GM23338 (cell line): ENCODE data around the gene WDR19. TPM values are rescaled to one million over a fixed set of nuclear protein-coding genes. Genes with fewer than 3 reads are reported as not detected.
A peak's percentile ranks its signal among the peaks of the same experiment; 100 is the strongest.

ENCODE experiments used
- ATAC-seq: fragments of 200-7000 bp; cut with Tn5 transposase; 3 replicates; pipeline ENCODE4 v1.9.1; 2020
- DNase-seq: peaks from one replicate; pipeline ENCODE4 v3.0.0-alpha.2; 2015; ENCODE audit warnings: low spot score
- H2AFZ ChIP-seq: fragments of 200-600 bp; sonication (generic); 2 replicates; pipeline ENCODE4 v1.8.0; 2016; ENCODE audit warnings: antibody characterized with exemption, mild to moderate bottlenecking, moderate library complexity
- H3F3A ChIP-seq: fragments of 200-600 bp; sonication (generic); replicated peaks from 2 replicates; pipeline ENCODE4 v1.8.0; 2017; ENCODE audit warnings: antibody characterized with exemption, mixed run types, low read depth
- H3K27ac ChIP-seq: fragments of 200-600 bp; sonication (generic); 2 replicates; pipeline ENCODE4 v1.6.1; 2016; ENCODE audit warnings: low read depth
- H3K27me3 ChIP-seq: fragments of 200-600 bp; sonication (generic); 2 replicates; pipeline ENCODE4 v1.8.0; 2016; ENCODE audit warnings: mild to moderate bottlenecking, mixed run types, moderate library complexity; ENCODE audit not compliant: insufficient read depth
- H3K36me3 ChIP-seq: fragments of 200-600 bp; sonication (generic); 2 replicates; pipeline ENCODE4 v1.8.0; 2016; ENCODE audit warnings: mild to moderate bottlenecking; ENCODE audit not compliant: insufficient read depth
- H3K4me1 ChIP-seq: fragments of 200-600 bp; sonication (generic); 2 replicates; pipeline ENCODE4 v1.8.0; 2016; ENCODE audit warnings: mild to moderate bottlenecking, moderate library complexity; ENCODE audit not compliant: insufficient read depth
- H3K4me2 ChIP-seq: fragments of 200-600 bp; sonication (generic); 2 replicates; pipeline ENCODE4 v1.7.1; 2017; ENCODE audit warnings: mixed run types
- H3K4me3 ChIP-seq: fragments of 200-600 bp; sonication (generic); 2 replicates; pipeline ENCODE4 v1.6.1; 2016; ENCODE audit warnings: mixed run types
- H3K79me2 ChIP-seq: fragments of 200-600 bp; sonication (generic); replicated peaks from 2 replicates; pipeline ENCODE4 v1.8.0; 2017; ENCODE audit warnings: mild to moderate bottlenecking; ENCODE audit not compliant: insufficient read depth
- H3K9me2 ChIP-seq: fragments of 200-600 bp; sonication (generic); 2 replicates; pipeline ENCODE4 v1.8.0; 2017; ENCODE audit not compliant: insufficient read depth
- H4K20me1 ChIP-seq: fragments of 200-600 bp; sonication (generic); replicated peaks from 2 replicates; pipeline ENCODE4 v1.8.0; 2017; ENCODE audit warnings: mild to moderate bottlenecking; ENCODE audit not compliant: insufficient read depth
- H3K27ac Mint-ChIP-seq: 2 replicates; pipeline ENCODE4 v1.8.0; 2020; ENCODE audit warnings: inconsistent platforms, mild to moderate bottlenecking, moderate library complexity, mixed read lengths
- H3K27me3 Mint-ChIP-seq: 3 replicates; pipeline ENCODE4 v1.8.0; 2022; ENCODE audit warnings: low read depth, mild to moderate bottlenecking, moderate library complexity, mixed read lengths, inconsistent platforms; ENCODE audit not compliant: insufficient read depth, poor library complexity
- H3K36me3 Mint-ChIP-seq: 3 replicates; pipeline ENCODE4 v1.8.0; 2021; ENCODE audit warnings: low read depth, mild to moderate bottlenecking, inconsistent platforms, moderate library complexity, mixed read lengths
- H3K4me1 Mint-ChIP-seq: 3 replicates; pipeline ENCODE4 v1.8.0; 2020; ENCODE audit warnings: mild to moderate bottlenecking, inconsistent platforms, mixed read lengths
- H3K4me3 Mint-ChIP-seq: 3 replicates; pipeline ENCODE4 v1.8.0; 2021; ENCODE audit warnings: moderate library complexity, mild to moderate bottlenecking, inconsistent platforms, mixed read lengths
- H3K9me3 Mint-ChIP-seq: 3 replicates; pipeline ENCODE4 v1.8.0; 2020; ENCODE audit warnings: moderate library complexity, mild to moderate bottlenecking, inconsistent platforms, mixed read lengths
- CREB1 ChIP-seq: fragments of 250-450 bp; sonication (Bioruptor Pico); IDR thresholded peaks from 2 replicates; pipeline ENCODE4 v1.5.0; 2020; ENCODE audit warnings: low read depth, mild to moderate bottlenecking, moderate library complexity
- EZH2 ChIP-seq: fragments of 200-600 bp; sonication (generic); IDR thresholded peaks from one replicate; pipeline ENCODE4 v1.8.0; 2017; ENCODE audit warnings: antibody characterized with exemption, mild to moderate bottlenecking, low read depth; ENCODE audit not compliant: unreplicated experiment
- EZH2phosphoT487 ChIP-seq: fragments of 200-600 bp; sonication (generic); IDR thresholded peaks from one replicate; pipeline ENCODE4 v1.8.1; 2018; ENCODE audit warnings: antibody characterized with exemption; ENCODE audit not compliant: unreplicated experiment
- NANOG ChIP-seq: IDR thresholded peaks from 2 replicates; pipeline ENCODE4 v1.6.1; 2016; ENCODE audit warnings: antibody characterized with exemption, borderline replicate concordance
- POLR2AphosphoS5 ChIP-seq: IDR thresholded peaks from 2 replicates; pipeline ENCODE4 v1.6.1; 2016; ENCODE audit warnings: antibody characterized with exemption, low read depth
- STAT1 ChIP-seq: IDR thresholded peaks from one replicate; pipeline ENCODE4 v1.6.1; 2016; ENCODE audit warnings: antibody characterized with exemption; ENCODE audit not compliant: unreplicated experiment
- ZNF114 ChIP-seq: fragments of 250-450 bp; sonication (Bioruptor Pico); IDR thresholded peaks from 2 replicates; pipeline ENCODE4 v1.5.0; 2020; ENCODE audit warnings: mild to moderate bottlenecking, moderate library complexity
- ZNF331 ChIP-seq: fragments of 250-450 bp; sonication (Bioruptor Pico); IDR thresholded peaks from 2 replicates; pipeline ENCODE4 v1.5.0; 2020; ENCODE audit warnings: low read depth, mild to moderate bottlenecking, moderate library complexity
- polyA plus RNA-seq: library from polyadenylated mRNA; unstranded; fragments of >200 nt; fragmentation: Nextera tagmentation; extraction: Ambion mirVana; gene quantifications from 2 replicates; pipeline ENCODE4 v1.2.1, GENCODE V29; 2016
- total RNA-seq: library from RNA; depleted of rRNA; stranded (reverse); fragments of >200 nt; shearing (Covaris generic); gene quantifications from 2 replicates; pipeline ENCODE4 v1.2.3, GENCODE V29; 2014
- TF ChIP-seq, protein P1 (sequence below): IDR thresholded peaks from 2 replicates; pipeline ENCODE4 v1.6.1; 2016; ENCODE audit warnings: antibody characterized with exemption
- TF ChIP-seq, protein P2 (sequence below): IDR thresholded peaks from one replicate; pipeline ENCODE4 v1.6.1; 2018; ENCODE audit warnings: antibody characterized with exemption; ENCODE audit not compliant: unreplicated experiment
- TF ChIP-seq, protein P3 (sequence below), 2 experiments: fragments of 200-600 bp in 1 of 2; sonication (generic) in 1 of 2; conservative IDR thresholded peaks; 2 replicates each; pipeline versions ENCODE4 v1.5.1 to v1.6.1; 2016 to 2017; ENCODE audit warnings: antibody characterized with exemption in 2 of 2, low read depth in 2 of 2, mild to moderate bottlenecking in 2 of 2, moderate library complexity in 1 of 2

Gene WDR19
- total and polyA plus RNA-seq, 2 experiments from 2014 or later = 17.2 to 23.7 TPM

DNA sequence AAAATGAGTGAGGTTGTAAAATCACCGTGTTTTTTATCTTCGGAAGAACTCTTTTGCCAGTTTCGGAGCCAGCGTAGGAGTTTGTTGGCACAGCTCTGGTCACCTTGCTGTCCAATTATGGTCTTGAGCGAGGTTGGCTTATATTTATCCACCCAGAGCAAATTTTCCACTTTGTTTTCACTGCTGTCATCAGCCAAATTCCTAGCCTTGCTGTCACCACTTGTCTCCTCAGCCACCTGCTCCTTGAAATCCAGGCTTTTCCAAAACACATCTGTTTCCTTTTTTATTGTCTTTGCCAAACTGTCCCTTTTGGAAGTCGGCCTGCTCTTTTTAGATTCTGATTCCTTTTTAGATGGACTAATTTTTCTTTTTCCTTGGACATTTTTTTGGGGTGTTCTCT is 126.3 kb downstream of the WDR19 start:
- H3K9me3 Mint-ChIP-seq = no peaks in the 10 kb centered on the region
- Histone ChIP-seq H3K27me3 (no peaks in the 10 kb centered on the region), H3K9me2 (no peaks in the 10 kb centered on the region), H3K4me2 (no peak overlapping the region), H3K4me3 (no peak overlapping the region), H3K79me2 (no peaks in the 10 kb centered on the region; the same call in 1 of the 2 replicates), H4K20me1 (peaks cover 5% of the 10 kb centered on the region; the same call in 1 of the 2 replicates), H3K4me1 (no peaks in the 10 kb centered on the region), H2AFZ (no peak overlapping the region), H3F3A (no peaks in the 10 kb centered on the region), H3K36me3 (peaks cover 26% of the 10 kb centered on the region), H3K27ac (no peak overlapping the region)
- peaks cover 57% of the 10 kb centered on the region for H3K36me3 Mint-ChIP-seq
- no peaks in the 10 kb centered on the region for H3K4me1 Mint-ChIP-seq
- no peak overlapping the region for H3K4me3 Mint-ChIP-seq
- DNase-seq (no peak), ATAC-seq (no peak)
- no peak for TF ChIP-seq EZH2phosphoT487
- TF ChIP-seq EZH2 = no peak
- no peak for TF ChIP-seq CREB1 (CRISPR knock-in tag)
- no peak for TF ChIP-seq POLR2AphosphoS5
- no peak for TF ChIP-seq NANOG
- TF ChIP-seq, protein P1, sequence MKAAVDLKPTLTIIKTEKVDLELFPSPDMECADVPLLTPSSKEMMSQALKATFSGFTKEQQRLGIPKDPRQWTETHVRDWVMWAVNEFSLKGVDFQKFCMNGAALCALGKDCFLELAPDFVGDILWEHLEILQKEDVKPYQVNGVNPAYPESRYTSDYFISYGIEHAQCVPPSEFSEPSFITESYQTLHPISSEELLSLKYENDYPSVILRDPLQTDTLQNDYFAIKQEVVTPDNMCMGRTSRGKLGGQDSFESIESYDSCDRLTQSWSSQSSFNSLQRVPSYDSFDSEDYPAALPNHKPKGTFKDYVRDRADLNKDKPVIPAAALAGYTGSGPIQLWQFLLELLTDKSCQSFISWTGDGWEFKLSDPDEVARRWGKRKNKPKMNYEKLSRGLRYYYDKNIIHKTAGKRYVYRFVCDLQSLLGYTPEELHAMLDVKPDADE = no peak
- no peak for TF ChIP-seq STAT1
- no peak for TF ChIP-seq ZNF331 (CRISPR knock-in tag)
- TF ChIP-seq, protein P2, sequence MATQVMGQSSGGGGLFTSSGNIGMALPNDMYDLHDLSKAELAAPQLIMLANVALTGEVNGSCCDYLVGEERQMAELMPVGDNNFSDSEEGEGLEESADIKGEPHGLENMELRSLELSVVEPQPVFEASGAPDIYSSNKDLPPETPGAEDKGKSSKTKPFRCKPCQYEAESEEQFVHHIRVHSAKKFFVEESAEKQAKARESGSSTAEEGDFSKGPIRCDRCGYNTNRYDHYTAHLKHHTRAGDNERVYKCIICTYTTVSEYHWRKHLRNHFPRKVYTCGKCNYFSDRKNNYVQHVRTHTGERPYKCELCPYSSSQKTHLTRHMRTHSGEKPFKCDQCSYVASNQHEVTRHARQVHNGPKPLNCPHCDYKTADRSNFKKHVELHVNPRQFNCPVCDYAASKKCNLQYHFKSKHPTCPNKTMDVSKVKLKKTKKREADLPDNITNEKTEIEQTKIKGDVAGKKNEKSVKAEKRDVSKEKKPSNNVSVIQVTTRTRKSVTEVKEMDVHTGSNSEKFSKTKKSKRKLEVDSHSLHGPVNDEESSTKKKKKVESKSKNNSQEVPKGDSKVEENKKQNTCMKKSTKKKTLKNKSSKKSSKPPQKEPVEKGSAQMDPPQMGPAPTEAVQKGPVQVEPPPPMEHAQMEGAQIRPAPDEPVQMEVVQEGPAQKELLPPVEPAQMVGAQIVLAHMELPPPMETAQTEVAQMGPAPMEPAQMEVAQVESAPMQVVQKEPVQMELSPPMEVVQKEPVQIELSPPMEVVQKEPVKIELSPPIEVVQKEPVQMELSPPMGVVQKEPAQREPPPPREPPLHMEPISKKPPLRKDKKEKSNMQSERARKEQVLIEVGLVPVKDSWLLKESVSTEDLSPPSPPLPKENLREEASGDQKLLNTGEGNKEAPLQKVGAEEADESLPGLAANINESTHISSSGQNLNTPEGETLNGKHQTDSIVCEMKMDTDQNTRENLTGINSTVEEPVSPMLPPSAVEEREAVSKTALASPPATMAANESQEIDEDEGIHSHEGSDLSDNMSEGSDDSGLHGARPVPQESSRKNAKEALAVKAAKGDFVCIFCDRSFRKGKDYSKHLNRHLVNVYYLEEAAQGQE = no peak
- no peak for TF ChIP-seq ZNF114
- peak overlapping the region; percentile 24; the same call in 1 of the 2 replicates for H3K27ac Mint-ChIP-seq
- peaks cover 1% of the 10 kb centered on the region for H3K27me3 Mint-ChIP-seq

DNA sequence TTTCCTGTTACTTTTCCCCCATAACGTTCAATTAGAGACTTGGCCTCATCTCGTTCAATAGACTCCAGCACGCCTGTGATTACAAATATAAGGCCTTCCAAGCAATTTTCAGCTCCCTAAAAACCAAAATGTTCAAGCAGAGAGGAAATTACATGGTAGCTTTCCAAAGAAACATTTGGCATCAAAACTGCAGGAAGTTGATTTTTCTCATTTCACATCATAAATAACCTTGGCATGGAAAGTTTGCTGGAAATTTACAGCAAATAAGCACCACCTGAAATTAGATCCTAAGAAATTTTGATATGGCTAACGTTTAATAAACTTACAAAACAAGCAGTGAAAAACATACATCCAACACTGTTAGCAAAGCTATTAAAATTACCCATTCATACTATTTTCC is 130.5 kb downstream of the WDR19 start:
- Mint-ChIP-seq H3K4me1 (no peaks in the 10 kb centered on the region), H3K4me3 (no peak overlapping the region), H3K9me3 (no peaks in the 10 kb centered on the region), H3K36me3 (peaks cover 35% of the 10 kb centered on the region), H3K27ac (no peak overlapping the region), H3K27me3 (peaks cover 1% of the 10 kb centered on the region)
- ATAC-seq (no peak), DNase-seq (no peak)
- no peaks in the 10 kb centered on the region for H3F3A ChIP-seq
- H3K4me3 ChIP-seq = no peak overlapping the region
- no peak overlapping the region for H3K4me2 ChIP-seq
- peaks cover 2% of the 10 kb centered on the region; the same call in 1 of the 2 replicates for H4K20me1 ChIP-seq
- no peaks in the 10 kb centered on the region for H3K4me1 ChIP-seq
- no peak overlapping the region for H3K27ac ChIP-seq
- H2AFZ ChIP-seq = no peak overlapping the region
- H3K79me2 ChIP-seq = no peaks in the 10 kb centered on the region; the same call in 1 of the 2 replicates
- no peaks in the 10 kb centered on the region for H3K27me3 ChIP-seq
- no peaks in the 10 kb centered on the region for H3K9me2 ChIP-seq
- TF ChIP-seq, protein P3, sequence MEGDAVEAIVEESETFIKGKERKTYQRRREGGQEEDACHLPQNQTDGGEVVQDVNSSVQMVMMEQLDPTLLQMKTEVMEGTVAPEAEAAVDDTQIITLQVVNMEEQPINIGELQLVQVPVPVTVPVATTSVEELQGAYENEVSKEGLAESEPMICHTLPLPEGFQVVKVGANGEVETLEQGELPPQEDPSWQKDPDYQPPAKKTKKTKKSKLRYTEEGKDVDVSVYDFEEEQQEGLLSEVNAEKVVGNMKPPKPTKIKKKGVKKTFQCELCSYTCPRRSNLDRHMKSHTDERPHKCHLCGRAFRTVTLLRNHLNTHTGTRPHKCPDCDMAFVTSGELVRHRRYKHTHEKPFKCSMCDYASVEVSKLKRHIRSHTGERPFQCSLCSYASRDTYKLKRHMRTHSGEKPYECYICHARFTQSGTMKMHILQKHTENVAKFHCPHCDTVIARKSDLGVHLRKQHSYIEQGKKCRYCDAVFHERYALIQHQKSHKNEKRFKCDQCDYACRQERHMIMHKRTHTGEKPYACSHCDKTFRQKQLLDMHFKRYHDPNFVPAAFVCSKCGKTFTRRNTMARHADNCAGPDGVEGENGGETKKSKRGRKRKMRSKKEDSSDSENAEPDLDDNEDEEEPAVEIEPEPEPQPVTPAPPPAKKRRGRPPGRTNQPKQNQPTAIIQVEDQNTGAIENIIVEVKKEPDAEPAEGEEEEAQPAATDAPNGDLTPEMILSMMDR (conservative IDR thresholded peaks at IDR 0.05; ENCODE audit: low read depth in 2 of 2) = no peak
- no peak for TF ChIP-seq NANOG
- TF ChIP-seq, protein P1 = no peak
- no peak for TF ChIP-seq POLR2AphosphoS5
- TF ChIP-seq STAT1 = no peak
- TF ChIP-seq CREB1 (CRISPR knock-in tag) = no peak
- no peak for TF ChIP-seq ZNF114
- no peak for TF ChIP-seq EZH2phosphoT487
- TF ChIP-seq, protein P2 = no peak
- H3K36me3 ChIP-seq = peaks cover 31% of the 10 kb centered on the region
